ENCODE data around the gene GRAMD1B.
"Not testable (repeated sequence)": the region's sequence is repeated elsewhere in the genome, so short reads cannot be mapped to it uniquely, and the experiment has no call there.

GRAMD1B gene

DNA sequence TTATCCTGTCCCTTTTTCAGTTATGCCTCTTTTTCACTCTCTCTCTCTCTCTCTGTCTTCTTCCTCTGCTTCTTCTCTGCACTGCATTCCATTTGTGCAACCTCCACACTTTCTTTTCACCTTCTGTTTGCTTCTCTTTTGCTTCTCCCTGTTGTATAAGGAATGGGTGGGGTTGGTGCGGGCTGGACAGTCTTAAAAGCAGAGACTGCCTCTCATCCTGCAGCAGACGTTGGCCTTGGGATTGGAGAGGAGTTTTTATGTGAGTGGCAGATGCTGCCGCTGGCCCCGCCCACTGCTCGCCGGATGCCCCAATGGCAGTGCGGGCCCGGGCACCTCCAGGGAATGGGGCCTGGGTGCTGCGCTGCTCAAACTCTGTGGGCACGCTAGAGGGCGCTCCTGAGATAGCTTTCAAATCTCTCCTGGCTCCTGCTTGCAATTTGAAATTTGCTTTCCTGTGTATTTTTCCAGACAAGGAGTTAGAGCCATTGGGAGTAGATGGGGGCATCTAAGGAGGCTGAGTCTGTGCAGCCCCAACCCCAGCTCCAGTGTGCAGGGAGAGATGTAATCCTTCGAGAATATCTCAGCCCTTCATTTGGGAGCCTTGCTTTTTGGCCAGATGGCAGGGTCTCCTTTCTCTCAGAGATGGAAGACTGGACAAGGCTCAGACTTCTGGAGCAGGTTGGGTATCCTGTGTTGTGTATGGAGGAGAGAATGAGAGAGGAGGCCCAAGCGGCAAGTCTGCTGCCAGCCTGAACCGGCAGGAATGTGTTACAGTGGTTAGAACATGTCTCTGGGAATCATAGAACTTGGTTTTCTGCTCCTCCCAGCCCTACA lies 81.2 kb downstream of the GRAMD1B start:
- DNase-seq (ENCODE audit: low read depth, low spot score) = peak; percentile 91
- TF ChIP-seq, protein P1, sequence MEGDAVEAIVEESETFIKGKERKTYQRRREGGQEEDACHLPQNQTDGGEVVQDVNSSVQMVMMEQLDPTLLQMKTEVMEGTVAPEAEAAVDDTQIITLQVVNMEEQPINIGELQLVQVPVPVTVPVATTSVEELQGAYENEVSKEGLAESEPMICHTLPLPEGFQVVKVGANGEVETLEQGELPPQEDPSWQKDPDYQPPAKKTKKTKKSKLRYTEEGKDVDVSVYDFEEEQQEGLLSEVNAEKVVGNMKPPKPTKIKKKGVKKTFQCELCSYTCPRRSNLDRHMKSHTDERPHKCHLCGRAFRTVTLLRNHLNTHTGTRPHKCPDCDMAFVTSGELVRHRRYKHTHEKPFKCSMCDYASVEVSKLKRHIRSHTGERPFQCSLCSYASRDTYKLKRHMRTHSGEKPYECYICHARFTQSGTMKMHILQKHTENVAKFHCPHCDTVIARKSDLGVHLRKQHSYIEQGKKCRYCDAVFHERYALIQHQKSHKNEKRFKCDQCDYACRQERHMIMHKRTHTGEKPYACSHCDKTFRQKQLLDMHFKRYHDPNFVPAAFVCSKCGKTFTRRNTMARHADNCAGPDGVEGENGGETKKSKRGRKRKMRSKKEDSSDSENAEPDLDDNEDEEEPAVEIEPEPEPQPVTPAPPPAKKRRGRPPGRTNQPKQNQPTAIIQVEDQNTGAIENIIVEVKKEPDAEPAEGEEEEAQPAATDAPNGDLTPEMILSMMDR (IDR thresholded peaks at IDR 0.05; ENCODE audit: low read depth, low read length) = peak; percentile 90

DNA sequence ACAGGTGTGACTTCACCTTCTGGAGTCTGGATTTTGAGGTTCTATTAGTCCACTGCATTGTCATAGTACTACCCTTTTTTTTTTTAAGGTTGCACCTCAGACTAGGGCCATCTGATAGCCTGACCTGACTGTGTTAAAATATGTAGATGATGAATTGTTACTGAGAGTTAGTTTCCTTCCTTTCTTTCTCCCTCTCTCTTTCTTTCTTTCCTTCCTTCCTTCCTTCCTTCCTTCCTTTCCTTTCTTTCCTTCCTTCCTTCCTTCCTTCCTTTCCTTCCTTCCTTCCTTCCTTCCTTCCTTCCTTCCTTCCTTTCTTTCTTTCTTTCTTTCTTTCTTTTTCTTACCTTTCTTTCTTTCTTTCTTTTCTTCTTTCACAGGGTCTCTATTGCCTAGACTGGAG lies 83.2 kb downstream of the GRAMD1B start:
- in situ Hi-C loops (cut with HindIII; ENCODE audit: low sequenced_read_pairs); DNase-seq (ENCODE audit: low read depth, low spot score); H3K4me3 ChIP-seq (ENCODE audit: low read depth, low read length): not testable (repeated sequence)

More for the DNA sequence above, 81.2 kb downstream of the GRAMD1B start:
- in situ Hi-C loops (cut with HindIII; ENCODE audit: low sequenced_read_pairs) = no loop called here
- no peak overlapping the region for H3K4me3 ChIP-seq (ENCODE audit: low read depth, low read length)

DNA sequence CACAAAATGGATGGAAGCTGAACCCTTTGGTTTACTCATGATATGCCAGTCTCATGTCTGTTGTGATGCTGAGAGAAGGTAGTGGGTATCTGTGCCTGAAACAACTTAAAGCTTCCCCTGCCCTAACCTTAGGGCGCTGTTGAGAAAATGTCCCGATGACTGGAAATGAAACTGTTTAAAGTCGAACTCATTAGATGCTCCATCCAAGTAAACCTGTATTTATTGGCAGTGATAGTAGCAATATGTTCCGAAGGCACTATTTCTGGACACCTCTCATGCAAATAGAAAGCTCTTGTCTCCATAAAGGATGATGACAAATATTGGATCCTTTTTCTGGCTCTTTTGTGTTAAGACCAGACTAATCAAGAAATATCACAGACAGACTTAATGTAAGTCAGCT lies 86.2 kb downstream of the GRAMD1B start:
- no peak for DNase-seq (ENCODE audit: low read depth, low spot score)
- in situ Hi-C loops (cut with HindIII; ENCODE audit: low sequenced_read_pairs) = no loop called here
- TF ChIP-seq, protein P1 (IDR thresholded peaks at IDR 0.05; ENCODE audit: low read depth, low read length) = no peak
- H3K4me3 ChIP-seq (ENCODE audit: low read depth, low read length) = no peak overlapping the region

DNA sequence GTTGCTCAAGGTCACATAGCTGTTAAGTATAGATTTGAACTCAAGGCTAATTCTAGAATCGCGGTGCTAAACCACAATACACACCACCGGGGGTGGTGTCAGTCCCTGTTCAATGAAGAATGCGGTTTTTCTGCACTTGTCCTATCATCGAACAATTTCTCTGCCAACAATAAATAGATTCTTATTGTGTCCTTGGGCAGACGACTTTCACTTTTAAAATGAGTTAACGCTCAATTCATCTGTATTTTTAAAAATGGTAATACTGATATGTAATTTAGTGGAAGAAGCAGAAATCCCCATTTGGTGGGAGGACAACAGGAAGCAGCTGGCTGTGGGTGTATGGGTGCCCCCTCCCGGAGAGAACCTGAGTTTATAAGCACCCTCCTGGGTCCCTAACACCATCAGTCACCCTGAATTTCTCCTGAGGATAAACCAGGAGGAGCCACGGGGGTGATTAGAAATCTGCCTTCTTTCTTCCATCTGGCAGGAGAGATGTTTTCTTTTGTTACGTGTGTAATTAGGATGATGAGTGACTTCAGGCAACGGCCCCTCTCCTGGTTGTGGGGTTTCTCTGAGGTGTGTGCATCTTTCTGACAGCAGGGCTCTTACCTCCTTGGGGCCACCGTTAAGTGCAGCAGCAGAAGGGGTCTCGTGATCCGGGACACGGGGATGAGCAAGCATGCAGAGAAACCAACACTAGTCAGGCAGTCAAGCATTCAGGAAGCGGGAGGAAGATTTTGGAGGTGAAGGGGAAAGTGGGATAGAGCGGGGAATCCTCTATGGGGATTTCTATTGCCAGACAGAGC lies 87.7 kb downstream of the GRAMD1B start:
- no peak overlapping the region for H3K4me3 ChIP-seq (ENCODE audit: low read depth, low read length)
- TF ChIP-seq, protein P1 (IDR thresholded peaks at IDR 0.05; ENCODE audit: low read depth, low read length) = no peak
- in situ Hi-C loops (cut with HindIII; ENCODE audit: low sequenced_read_pairs) = no loop called here
- no peak for DNase-seq (ENCODE audit: low read depth, low spot score)

DNA sequence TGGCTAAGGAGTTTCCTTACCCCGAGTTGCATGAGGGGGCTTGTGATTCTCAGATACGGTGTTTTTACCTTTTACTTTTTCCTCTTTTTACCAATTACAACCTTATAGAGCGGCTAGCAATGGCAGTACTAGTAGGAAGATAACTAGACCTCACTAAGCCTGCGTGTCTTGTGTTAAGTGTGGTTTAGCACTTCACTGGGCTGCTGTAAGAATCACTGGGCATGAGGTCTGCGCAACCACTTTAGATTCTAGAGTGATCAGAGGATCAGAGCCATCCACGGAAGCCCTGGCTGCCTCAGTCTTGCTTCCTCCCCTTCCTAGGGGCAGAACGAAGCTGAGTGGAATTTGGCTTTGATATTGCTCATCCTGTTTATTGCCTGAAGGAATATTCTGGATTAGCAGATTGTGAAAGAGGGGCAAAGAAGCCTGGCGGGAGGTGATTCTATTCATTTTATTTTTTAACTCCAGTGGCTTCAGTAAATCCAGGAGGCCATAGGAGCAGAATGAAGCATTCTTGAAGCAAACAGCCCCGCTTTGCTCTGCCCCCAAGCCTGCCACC lies 88.5 kb downstream of the GRAMD1B start:
- in situ Hi-C loops (cut with HindIII; ENCODE audit: low sequenced_read_pairs) = no loop called here
- TF ChIP-seq, protein P1 (IDR thresholded peaks at IDR 0.05; ENCODE audit: low read depth, low read length) = no peak
- H3K4me3 ChIP-seq (ENCODE audit: low read depth, low read length) = no peak overlapping the region
- no peak for DNase-seq (ENCODE audit: low read depth, low spot score)

DNA sequence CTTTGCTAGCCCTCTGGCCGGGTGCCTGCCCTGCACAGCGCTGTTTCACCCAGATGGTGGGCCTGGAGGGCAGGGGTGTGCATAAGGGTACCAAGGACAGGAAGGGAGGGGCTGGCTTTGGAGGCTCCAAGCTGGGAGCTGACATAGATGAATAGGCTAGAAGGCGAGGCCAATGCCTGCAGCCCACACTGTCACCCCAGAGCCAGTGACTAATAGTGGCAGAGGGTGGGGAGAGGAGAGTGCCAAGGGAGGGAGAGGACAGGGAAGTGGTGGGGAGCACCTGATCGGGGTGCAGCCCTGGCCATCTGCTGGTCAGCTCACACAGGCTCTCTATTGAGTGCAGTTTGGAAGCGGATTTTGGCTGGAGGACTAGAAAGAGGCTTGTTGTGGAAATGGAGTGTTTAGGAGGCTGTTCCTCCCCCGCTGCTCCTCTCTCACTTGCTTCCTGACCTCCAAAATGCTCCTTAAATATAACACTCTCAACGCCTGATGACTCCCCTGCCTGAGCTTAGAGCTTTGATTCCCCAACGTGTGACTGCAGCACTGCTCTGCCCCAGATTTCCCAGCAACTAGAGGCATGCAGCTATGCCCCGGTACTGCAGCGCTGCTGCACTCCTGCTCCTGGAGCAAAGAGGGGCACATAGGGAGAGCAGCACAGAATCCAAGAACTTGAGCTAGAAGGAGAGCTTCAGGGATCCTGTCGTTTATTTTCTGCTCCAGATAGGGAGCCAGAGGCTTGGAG lies 89.2 kb downstream of the GRAMD1B start:
- peak; percentile 19 for DNase-seq (ENCODE audit: low read depth, low spot score)
- TF ChIP-seq, protein P1 (IDR thresholded peaks at IDR 0.05; ENCODE audit: low read depth, low read length) = no peak
- no peak overlapping the region for H3K4me3 ChIP-seq (ENCODE audit: low read depth, low read length)
- in situ Hi-C loops (cut with HindIII; ENCODE audit: low sequenced_read_pairs) = no loop called here
